ENCODE measurements around the gene TSPAN5.

DNA sequence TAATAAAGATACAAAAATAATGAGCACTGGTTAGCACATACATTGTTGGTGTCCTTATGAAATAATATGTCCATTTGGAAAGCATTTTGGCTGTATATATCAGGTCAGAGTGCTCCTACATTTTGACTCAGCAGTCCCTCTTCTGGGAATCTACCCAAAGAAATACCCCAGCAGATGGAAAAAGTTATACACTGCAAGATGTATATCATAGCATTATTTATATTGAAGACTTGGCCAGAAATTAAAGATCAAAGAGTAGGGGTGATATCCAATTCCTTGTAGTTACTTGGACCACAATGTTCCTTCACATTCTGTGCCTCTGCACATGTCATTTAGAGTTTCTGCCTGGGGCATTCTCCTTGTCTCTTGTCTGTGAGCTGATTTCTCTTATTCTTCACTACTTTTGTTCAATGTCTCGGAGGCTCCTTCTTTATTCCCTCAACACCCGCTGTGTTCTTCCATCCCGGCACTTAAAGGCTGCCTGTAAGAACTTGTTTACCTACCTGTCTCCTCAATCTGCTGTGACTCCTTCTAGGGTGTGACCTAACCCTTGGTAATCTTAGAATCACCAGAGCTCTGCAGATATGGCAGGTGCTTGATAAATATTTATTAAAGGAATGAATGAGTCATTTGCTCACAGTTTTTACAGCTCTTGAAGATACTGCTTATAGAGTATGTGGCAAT lies 3.1 kb upstream of the TSPAN5 start:
- TF ChIP-seq, protein P1, sequence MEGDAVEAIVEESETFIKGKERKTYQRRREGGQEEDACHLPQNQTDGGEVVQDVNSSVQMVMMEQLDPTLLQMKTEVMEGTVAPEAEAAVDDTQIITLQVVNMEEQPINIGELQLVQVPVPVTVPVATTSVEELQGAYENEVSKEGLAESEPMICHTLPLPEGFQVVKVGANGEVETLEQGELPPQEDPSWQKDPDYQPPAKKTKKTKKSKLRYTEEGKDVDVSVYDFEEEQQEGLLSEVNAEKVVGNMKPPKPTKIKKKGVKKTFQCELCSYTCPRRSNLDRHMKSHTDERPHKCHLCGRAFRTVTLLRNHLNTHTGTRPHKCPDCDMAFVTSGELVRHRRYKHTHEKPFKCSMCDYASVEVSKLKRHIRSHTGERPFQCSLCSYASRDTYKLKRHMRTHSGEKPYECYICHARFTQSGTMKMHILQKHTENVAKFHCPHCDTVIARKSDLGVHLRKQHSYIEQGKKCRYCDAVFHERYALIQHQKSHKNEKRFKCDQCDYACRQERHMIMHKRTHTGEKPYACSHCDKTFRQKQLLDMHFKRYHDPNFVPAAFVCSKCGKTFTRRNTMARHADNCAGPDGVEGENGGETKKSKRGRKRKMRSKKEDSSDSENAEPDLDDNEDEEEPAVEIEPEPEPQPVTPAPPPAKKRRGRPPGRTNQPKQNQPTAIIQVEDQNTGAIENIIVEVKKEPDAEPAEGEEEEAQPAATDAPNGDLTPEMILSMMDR (conservative IDR thresholded peaks at IDR 0.05; ENCODE audit: low read depth, low read length): no peak
- TF ChIP-seq POLR2A (IDR thresholded peaks at IDR 0.05; ENCODE audit: low read depth, low read length) (no peak), SMC3 (IDR thresholded peaks at IDR 0.05; ENCODE audit: low read depth, low read length) (no peak)

All from IMR-90 (cell line).